Measurements from ENCODE around the gene NENF.

The NENF gene

GRCh38 chr1:212490276-212490675, 57.6 kb downstream of the NENF start:
- Mint-ChIP-seq H3K27me3 (ENCODE audit: low read depth) (peaks cover 13% of the 10 kb centered on the region), H3K4me3 (no peak overlapping the region), H3K9me3 (no peaks in the 10 kb centered on the region), H3K36me3 (ENCODE audit: low read depth) (no peaks in the 10 kb centered on the region), H3K4me1 (peaks cover 10% of the 10 kb centered on the region), H3K27ac (no peak overlapping the region)
- no peak for TF ChIP-seq CTCF (IDR thresholded peaks at IDR 0.05; ENCODE audit: unreplicated experiment in 3 of 3)

GRCh38 chr1:212491454-212491853, 58.7 kb downstream of the NENF start:
- Mint-ChIP-seq H3K27me3 (ENCODE audit: low read depth) (peaks cover 13% of the 10 kb centered on the region), H3K9me3 (no peaks in the 10 kb centered on the region), H3K4me1 (peaks cover 10% of the 10 kb centered on the region), H3K4me3 (no peak overlapping the region), H3K36me3 (ENCODE audit: low read depth) (no peaks in the 10 kb centered on the region), H3K27ac (no peak overlapping the region)
- no peak for TF ChIP-seq CTCF (IDR thresholded peaks at IDR 0.05; ENCODE audit: unreplicated experiment in 3 of 3)

All from nephron (organoid).